Liver (tissue), 9 donors: ENCODE data around the gene TSPAN5. TPM values are rescaled to one million over a fixed set of nuclear protein-coding genes. Genes with fewer than 3 reads are reported as not detected.

ENCODE experiments used
- DNase-seq: peaks from one replicate; pipeline ENCODE4 v3.0.0-alpha.2; 2017; ENCODE audit warnings: low spot score
- H3K27ac ChIP-seq, 2 donors: one replicate each; pipeline ENCODE4 v1.7.0; 2013; ENCODE audit warnings: inconsistent platforms in 2 of 2, low read length in 2 of 2, control low read depth in 1 of 2, low read depth in 1 of 2, mild to moderate bottlenecking in 1 of 2
- H3K27me3 ChIP-seq, 4 donors: one replicate each; pipeline versions ENCODE4 v1.6.1 to v1.7.0; 2013; ENCODE audit warnings: low read length in 3 of 4, inconsistent platforms in 1 of 4, mild to moderate bottlenecking in 1 of 4, moderate library complexity in 1 of 4; ENCODE audit not compliant: control insufficient read depth in 4 of 4, insufficient read depth in 4 of 4
- H3K36me3 ChIP-seq, 4 donors: one replicate each; pipeline versions ENCODE4 v1.6.1 to v1.7.0; 2013; ENCODE audit warnings: low read length in 3 of 4, mild to moderate bottlenecking in 3 of 4, low read depth in 1 of 4, moderate library complexity in 1 of 4; ENCODE audit not compliant: control insufficient read depth in 4 of 4, insufficient read depth in 3 of 4
- H3K4me1 ChIP-seq, 4 donors: one replicate each; pipeline versions ENCODE4 v1.6.1 to v1.7.0; 2013; ENCODE audit warnings: low read length in 3 of 4, mild to moderate bottlenecking in 3 of 4, moderate library complexity in 1 of 4; ENCODE audit not compliant: control insufficient read depth in 4 of 4, insufficient read depth in 4 of 4
- H3K4me3 ChIP-seq, 3 donors: one replicate each; pipeline versions ENCODE4 v1.6.1 to v1.7.0; 2013; ENCODE audit warnings: low read length in 3 of 3, control low read depth in 1 of 3, low read depth in 1 of 3, mild to moderate bottlenecking in 1 of 3
- H3K9ac ChIP-seq, 2 donors: one replicate each; pipeline ENCODE4 v1.7.0; 2013; ENCODE audit warnings: low read length in 2 of 2, mild to moderate bottlenecking in 2 of 2, moderate library complexity in 2 of 2, control low read depth in 1 of 2, low read depth in 1 of 2
- H3K9me3 ChIP-seq, 4 donors: one replicate each; pipeline versions ENCODE4 v1.6.1 to v1.7.0; 2013; ENCODE audit warnings: low read length in 3 of 4; ENCODE audit not compliant: control insufficient read depth in 4 of 4
- EGR1 ChIP-seq, 2 donors: IDR thresholded peaks; 2 replicates each; pipeline ENCODE4 v1.6.1; 2016 to 2018; ENCODE audit warnings: antibody characterized with exemption in 2 of 2, low read depth in 2 of 2
- FOXA1 ChIP-seq: IDR thresholded peaks from 2 replicates; pipeline ENCODE4 v1.6.1; 2016; ENCODE audit warnings: antibody characterized with exemption
- FOXA2 ChIP-seq: IDR thresholded peaks from 2 replicates; pipeline ENCODE4 v1.6.1; 2016; ENCODE audit warnings: antibody characterized with exemption
- GABPA ChIP-seq, 2 donors: IDR thresholded peaks in 1 of 2; conservative IDR thresholded peaks in 1 of 2; 2 replicates each; pipeline ENCODE4 v1.6.1; 2016; ENCODE audit warnings: antibody characterized with exemption in 2 of 2, mild to moderate bottlenecking in 1 of 2, moderate library complexity in 1 of 2
- HNF4A ChIP-seq, 2 donors: conservative IDR thresholded peaks; 2 replicates each; pipeline ENCODE4 v1.6.1; 2016; ENCODE audit warnings: antibody characterized with exemption in 2 of 2, mild to moderate bottlenecking in 2 of 2
- HNF4G ChIP-seq: IDR thresholded peaks from 2 replicates; pipeline ENCODE4 v1.6.1; 2016; ENCODE audit warnings: antibody characterized with exemption
- JUND ChIP-seq, 2 donors: IDR thresholded peaks; 2 replicates each; pipeline ENCODE4 v1.6.1; 2016; ENCODE audit warnings: antibody characterized with exemption in 2 of 2
- NR2F2 ChIP-seq: IDR thresholded peaks from 2 replicates; pipeline ENCODE4 v1.6.1; 2016; ENCODE audit warnings: antibody characterized with exemption
- RAD21 ChIP-seq, 2 donors: IDR thresholded peaks; 2 replicates each; pipeline ENCODE4 v1.6.1; 2016; ENCODE audit warnings: antibody characterized with exemption in 2 of 2, mild to moderate bottlenecking in 2 of 2
- RXRA ChIP-seq, 2 donors: IDR thresholded peaks; 2 replicates each; pipeline ENCODE4 v1.6.1; 2017 to 2018; ENCODE audit warnings: antibody characterized with exemption in 2 of 2, mild to moderate bottlenecking in 1 of 2
- SP1 ChIP-seq: IDR thresholded peaks from 2 replicates; pipeline ENCODE4 v1.6.1; 2018; ENCODE audit warnings: antibody characterized with exemption, mild to moderate bottlenecking
- TAF1 ChIP-seq: conservative IDR thresholded peaks from 2 replicates; pipeline ENCODE4 v1.6.1; 2016; ENCODE audit warnings: antibody characterized with exemption, mild to moderate bottlenecking
- YY1 ChIP-seq: IDR thresholded peaks from 2 replicates; pipeline ENCODE4 v1.6.1; 2016; ENCODE audit warnings: antibody characterized with exemption, mild to moderate bottlenecking
- WGBS: extraction: QIAGEN DNeasy Blood & Tissue Kit; methylation state at CpG from one replicate; pipeline ENCODE4 v1.1.7; 2013; 5-methylcytosine and 5-hydroxymethylcytosine counted together
- polyA plus RNA-seq, 2 donors: library from polyadenylated mRNA; stranded (reverse) in 1 of 2; unstranded in 1 of 2; fragments of 200-250 nt in 1 of 2; fragments of >200 nt in 1 of 2; fragmentation: Nextera tagmentation in 1 of 2; extraction: Ambion mirVana in 1 of 2; gene quantifications; one replicate each; pipeline versions ENCODE4 v1.2.1 to v1.2.3, GENCODE V29; 2013 to 2015
- total RNA-seq, 2 donors: library from RNA; depleted of rRNA; stranded (reverse); fragments of >200 nt; gene quantifications; one replicate each; pipeline ENCODE4 v1.2.3, GENCODE V29; 2014
- TF ChIP-seq, protein P1 (sequence below): fragments of 150-350 bp; IDR thresholded peaks from 2 replicates; pipeline ENCODE4 v1.5.1; 2017; ENCODE audit warnings: improper control_type of control experiment, low read depth, low read length; ENCODE audit not compliant: missing input control
- TF ChIP-seq, protein P2 (sequence below): IDR thresholded peaks from 2 replicates; pipeline ENCODE4 v1.6.1; 2016; ENCODE audit warnings: antibody characterized with exemption, mild to moderate bottlenecking
- TF ChIP-seq, protein P3 (sequence below): IDR thresholded peaks from 2 replicates; pipeline ENCODE4 v1.6.1; 2016; ENCODE audit warnings: antibody characterized with exemption
- TF ChIP-seq, protein P4 (sequence below): IDR thresholded peaks from 2 replicates; pipeline ENCODE4 v1.6.1; 2016; ENCODE audit warnings: antibody characterized with exemption
- TF ChIP-seq, protein P5 (sequence below): IDR thresholded peaks from 2 replicates; pipeline ENCODE4 v1.6.1; 2016; ENCODE audit warnings: antibody characterized with exemption
- donor health status: healthy.
- donor health status: healthy.
- donor health status: healthy.
- donor health status: healthy.
- donor health status: healthy.

Gene TSPAN5
- total and polyA plus RNA-seq, 4 donors: 0.36 to 54.0 (median 0.63) TPM

DNA sequence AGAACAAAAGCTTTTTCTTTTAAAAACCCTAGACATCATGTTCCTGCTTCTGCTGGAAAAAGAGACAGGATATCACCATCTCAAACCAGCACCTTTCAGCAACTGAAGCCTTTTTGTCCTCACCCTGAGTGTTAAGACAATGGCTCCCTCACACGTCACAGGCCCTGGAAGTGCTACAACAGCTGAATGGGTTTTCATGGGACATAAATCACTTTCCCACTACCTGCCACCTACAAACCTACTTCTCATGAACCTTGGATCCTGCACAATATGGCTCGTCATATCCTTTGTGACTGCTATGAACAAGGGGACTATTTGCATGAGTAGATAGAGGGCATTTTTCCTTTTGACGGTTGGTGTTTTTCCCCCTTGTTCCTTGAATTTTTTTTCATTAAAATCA is 93.6 kb downstream of the TSPAN5 start:
- Histone ChIP-seq H3K27ac (no peak overlapping the region), H3K9ac (no peak overlapping the region), H3K4me3 (no peak overlapping the region), H3K27me3 (no peaks in the 10 kb centered on the region), H3K9me3 (no peaks in the 10 kb centered on the region), H3K4me1 (no peaks in the 10 kb centered on the region), H3K36me3 (no peaks in the 10 kb centered on the region)
- WGBS: 91% methylated on average over 3 of the region's 3 CpGs
- TF ChIP-seq GABPA (IDR thresholded peaks at IDR 0.05 in 1 of 2, conservative IDR thresholded peaks at IDR 0.05 in 1 of 2): no peak
- TF ChIP-seq HNF4G: no peak
- no peak for TF ChIP-seq RAD21 (IDR thresholded peaks at IDR 0.05)
- no peak for TF ChIP-seq SP1
- TF ChIP-seq TAF1: no peak
- TF ChIP-seq NR2F2: no peak
- TF ChIP-seq FOXA2: no peak
- TF ChIP-seq, protein P1, sequence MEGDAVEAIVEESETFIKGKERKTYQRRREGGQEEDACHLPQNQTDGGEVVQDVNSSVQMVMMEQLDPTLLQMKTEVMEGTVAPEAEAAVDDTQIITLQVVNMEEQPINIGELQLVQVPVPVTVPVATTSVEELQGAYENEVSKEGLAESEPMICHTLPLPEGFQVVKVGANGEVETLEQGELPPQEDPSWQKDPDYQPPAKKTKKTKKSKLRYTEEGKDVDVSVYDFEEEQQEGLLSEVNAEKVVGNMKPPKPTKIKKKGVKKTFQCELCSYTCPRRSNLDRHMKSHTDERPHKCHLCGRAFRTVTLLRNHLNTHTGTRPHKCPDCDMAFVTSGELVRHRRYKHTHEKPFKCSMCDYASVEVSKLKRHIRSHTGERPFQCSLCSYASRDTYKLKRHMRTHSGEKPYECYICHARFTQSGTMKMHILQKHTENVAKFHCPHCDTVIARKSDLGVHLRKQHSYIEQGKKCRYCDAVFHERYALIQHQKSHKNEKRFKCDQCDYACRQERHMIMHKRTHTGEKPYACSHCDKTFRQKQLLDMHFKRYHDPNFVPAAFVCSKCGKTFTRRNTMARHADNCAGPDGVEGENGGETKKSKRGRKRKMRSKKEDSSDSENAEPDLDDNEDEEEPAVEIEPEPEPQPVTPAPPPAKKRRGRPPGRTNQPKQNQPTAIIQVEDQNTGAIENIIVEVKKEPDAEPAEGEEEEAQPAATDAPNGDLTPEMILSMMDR: no peak
- TF ChIP-seq, protein P2, sequence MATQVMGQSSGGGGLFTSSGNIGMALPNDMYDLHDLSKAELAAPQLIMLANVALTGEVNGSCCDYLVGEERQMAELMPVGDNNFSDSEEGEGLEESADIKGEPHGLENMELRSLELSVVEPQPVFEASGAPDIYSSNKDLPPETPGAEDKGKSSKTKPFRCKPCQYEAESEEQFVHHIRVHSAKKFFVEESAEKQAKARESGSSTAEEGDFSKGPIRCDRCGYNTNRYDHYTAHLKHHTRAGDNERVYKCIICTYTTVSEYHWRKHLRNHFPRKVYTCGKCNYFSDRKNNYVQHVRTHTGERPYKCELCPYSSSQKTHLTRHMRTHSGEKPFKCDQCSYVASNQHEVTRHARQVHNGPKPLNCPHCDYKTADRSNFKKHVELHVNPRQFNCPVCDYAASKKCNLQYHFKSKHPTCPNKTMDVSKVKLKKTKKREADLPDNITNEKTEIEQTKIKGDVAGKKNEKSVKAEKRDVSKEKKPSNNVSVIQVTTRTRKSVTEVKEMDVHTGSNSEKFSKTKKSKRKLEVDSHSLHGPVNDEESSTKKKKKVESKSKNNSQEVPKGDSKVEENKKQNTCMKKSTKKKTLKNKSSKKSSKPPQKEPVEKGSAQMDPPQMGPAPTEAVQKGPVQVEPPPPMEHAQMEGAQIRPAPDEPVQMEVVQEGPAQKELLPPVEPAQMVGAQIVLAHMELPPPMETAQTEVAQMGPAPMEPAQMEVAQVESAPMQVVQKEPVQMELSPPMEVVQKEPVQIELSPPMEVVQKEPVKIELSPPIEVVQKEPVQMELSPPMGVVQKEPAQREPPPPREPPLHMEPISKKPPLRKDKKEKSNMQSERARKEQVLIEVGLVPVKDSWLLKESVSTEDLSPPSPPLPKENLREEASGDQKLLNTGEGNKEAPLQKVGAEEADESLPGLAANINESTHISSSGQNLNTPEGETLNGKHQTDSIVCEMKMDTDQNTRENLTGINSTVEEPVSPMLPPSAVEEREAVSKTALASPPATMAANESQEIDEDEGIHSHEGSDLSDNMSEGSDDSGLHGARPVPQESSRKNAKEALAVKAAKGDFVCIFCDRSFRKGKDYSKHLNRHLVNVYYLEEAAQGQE: no peak
- no peak for TF ChIP-seq EGR1 (IDR thresholded peaks at IDR 0.05; ENCODE audit: low read depth in 2 of 2)
- no peak for TF ChIP-seq YY1
- TF ChIP-seq HNF4A (conservative IDR thresholded peaks at IDR 0.05): no peak
- TF ChIP-seq, protein P3, sequence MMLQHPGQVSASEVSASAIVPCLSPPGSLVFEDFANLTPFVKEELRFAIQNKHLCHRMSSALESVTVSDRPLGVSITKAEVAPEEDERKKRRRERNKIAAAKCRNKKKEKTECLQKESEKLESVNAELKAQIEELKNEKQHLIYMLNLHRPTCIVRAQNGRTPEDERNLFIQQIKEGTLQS: no peak
- no peak for TF ChIP-seq FOXA1
- TF ChIP-seq, protein P4, sequence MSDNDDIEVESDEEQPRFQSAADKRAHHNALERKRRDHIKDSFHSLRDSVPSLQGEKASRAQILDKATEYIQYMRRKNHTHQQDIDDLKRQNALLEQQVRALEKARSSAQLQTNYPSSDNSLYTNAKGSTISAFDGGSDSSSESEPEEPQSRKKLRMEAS: no peak
- no peak for TF ChIP-seq JUND (IDR thresholded peaks at IDR 0.05)
- TF ChIP-seq RXRA (IDR thresholded peaks at IDR 0.05): no peak
- no peak for DNase-seq

DNA sequence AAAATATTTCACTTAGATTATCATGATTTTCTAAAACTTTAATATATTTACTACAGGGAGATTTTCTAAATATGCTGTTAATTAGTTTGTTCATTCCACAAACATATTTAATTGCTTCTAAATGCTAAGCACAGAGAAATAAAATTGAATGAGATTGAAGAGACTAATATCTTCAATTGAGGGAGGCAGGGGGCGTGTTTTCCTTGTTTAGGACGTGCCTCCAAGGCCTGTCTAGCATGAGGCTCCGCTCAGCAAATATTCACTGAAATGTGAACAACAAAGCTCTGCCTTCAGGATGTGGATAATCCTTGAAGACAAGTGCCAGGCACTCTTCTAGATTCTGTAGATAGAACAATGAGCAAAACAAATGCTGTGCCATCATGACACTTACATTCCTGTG is 98.1 kb downstream of the TSPAN5 start:
- TF ChIP-seq FOXA2 (no peak), RXRA (IDR thresholded peaks at IDR 0.05) (no peak), FOXA1 (no peak), EGR1 (IDR thresholded peaks at IDR 0.05; ENCODE audit: low read depth in 2 of 2) (no peak), NR2F2 (no peak), TAF1 (no peak)
- TF ChIP-seq, protein P3: no peak
- TF ChIP-seq, protein P5, sequence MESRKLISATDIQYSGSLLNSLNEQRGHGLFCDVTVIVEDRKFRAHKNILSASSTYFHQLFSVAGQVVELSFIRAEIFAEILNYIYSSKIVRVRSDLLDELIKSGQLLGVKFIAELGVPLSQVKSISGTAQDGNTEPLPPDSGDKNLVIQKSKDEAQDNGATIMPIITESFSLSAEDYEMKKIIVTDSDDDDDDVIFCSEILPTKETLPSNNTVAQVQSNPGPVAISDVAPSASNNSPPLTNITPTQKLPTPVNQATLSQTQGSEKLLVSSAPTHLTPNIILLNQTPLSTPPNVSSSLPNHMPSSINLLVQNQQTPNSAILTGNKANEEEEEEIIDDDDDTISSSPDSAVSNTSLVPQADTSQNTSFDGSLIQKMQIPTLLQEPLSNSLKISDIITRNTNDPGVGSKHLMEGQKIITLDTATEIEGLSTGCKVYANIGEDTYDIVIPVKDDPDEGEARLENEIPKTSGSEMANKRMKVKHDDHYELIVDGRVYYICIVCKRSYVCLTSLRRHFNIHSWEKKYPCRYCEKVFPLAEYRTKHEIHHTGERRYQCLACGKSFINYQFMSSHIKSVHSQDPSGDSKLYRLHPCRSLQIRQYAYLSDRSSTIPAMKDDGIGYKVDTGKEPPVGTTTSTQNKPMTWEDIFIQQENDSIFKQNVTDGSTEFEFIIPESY: no peak
- TF ChIP-seq, protein P2: no peak
- TF ChIP-seq, protein P1: no peak
- WGBS: 83% methylated on average over 3 of the region's 3 CpGs
- Histone ChIP-seq H3K9ac (no peak overlapping the region), H3K4me1 (no peaks in the 10 kb centered on the region), H3K27ac (no peak overlapping the region), H3K4me3 (no peak overlapping the region), H3K27me3 (no peaks in the 10 kb centered on the region), H3K9me3 (no peaks in the 10 kb centered on the region), H3K36me3 (no peaks in the 10 kb centered on the region)
- DNase-seq: no peak
